HEK293 (cell line): Measurements from ENCODE around the gene SPON1.

Experiments used
- CTCF ChIA-PET: fragments of 350-600 bp; formaldehyde crosslinking; extraction: SDS; loops from one replicate; lab custom pipeline; 2021; ENCODE audit warnings: antibody characterized with exemption; lab: Yijun Ruan, JAX
- POLR2A ChIA-PET: fragments of 300-600 bp; formaldehyde crosslinking; extraction: SDS; loops from one replicate; lab custom pipeline; 2020; ENCODE audit warnings: antibody characterized with exemption, inconsistent platforms; lab: Yijun Ruan, JAX
- H3K27ac ChIP-seq: fragments of 200-500 bp; sonication (Bioruptor generic); 2 replicates; pipeline ENCODE4 v1.5.1; 2014; ENCODE audit warnings: low read depth, low read length, control low read depth, inconsistent platforms; ENCODE audit errors: extremely low read depth
- H3K36me3 ChIP-seq, 2 experiments: fragments of 200-500 bp in 1 of 2; sonication (Bioruptor generic) in 1 of 2; 1 replicate in 1 of 2; 2 replicates in 1 of 2; pipeline ENCODE4 v1.5.1; 2014 to 2017; ENCODE audit warnings: inconsistent platforms in 2 of 2, low read length in 2 of 2; ENCODE audit not compliant: control insufficient read depth in 2 of 2, insufficient read depth in 1 of 2
- H3K4me1 ChIP-seq: fragments of 200-500 bp; sonication (Bioruptor generic); 2 replicates; pipeline ENCODE4 v1.5.1; 2014; ENCODE audit warnings: mild to moderate bottlenecking, low read length, inconsistent platforms; ENCODE audit not compliant: control insufficient read depth, insufficient read depth
- H3K4me3 ChIP-seq: 2 replicates; pipeline ENCODE4 v1.5.1; 2011; ENCODE audit warnings: low read depth, mild to moderate bottlenecking, control low read depth, low read length, moderate library complexity
- H3K9me3 ChIP-seq: fragments of 200-500 bp; sonication (Bioruptor generic); 2 replicates; pipeline ENCODE4 v1.5.1; 2014; ENCODE audit warnings: low read depth, low read length, inconsistent platforms; ENCODE audit not compliant: control insufficient read depth, insufficient read depth
- FEZF1 ChIP-seq: fragments of 450-650 bp; formaldehyde crosslinking; IDR thresholded peaks from 2 replicates; pipeline ENCODE4 v1.5.1; 2016; ENCODE audit warnings: missing biosample characterization, missing genetic modification characterization
- HIC1 ChIP-seq: fragments of 450-650 bp; formaldehyde crosslinking; IDR thresholded peaks from 2 replicates; pipeline ENCODE4 v1.5.1; 2016; ENCODE audit warnings: missing biosample characterization, missing genetic modification characterization
- KLF10 ChIP-seq: fragments of 450-650 bp; IDR thresholded peaks from 2 replicates; pipeline ENCODE4 v1.5.1; 2018; ENCODE audit warnings: missing biosample characterization, mild to moderate bottlenecking, missing genetic modification characterization
- OSR2 ChIP-seq: fragments of 450-650 bp; formaldehyde crosslinking; IDR thresholded peaks from 2 replicates; pipeline ENCODE4 v1.5.1; 2016; ENCODE audit warnings: missing biosample characterization, missing genetic modification characterization
- REPIN1 ChIP-seq: fragments of 450-650 bp; formaldehyde crosslinking; IDR thresholded peaks from 2 replicates; pipeline ENCODE4 v1.5.1; 2017; ENCODE audit warnings: missing biosample characterization, missing genetic modification characterization, low read depth
- SP2 ChIP-seq: fragments of 450-650 bp; formaldehyde crosslinking; IDR thresholded peaks from 2 replicates; pipeline ENCODE4 v1.5.1; 2016; ENCODE audit warnings: missing biosample characterization, missing genetic modification characterization
- ZBTB1 ChIP-seq: fragments of 450-650 bp; formaldehyde crosslinking; IDR thresholded peaks from 2 replicates; pipeline ENCODE4 v1.5.1; 2016; ENCODE audit warnings: missing biosample characterization, missing genetic modification characterization
- ZBTB17 ChIP-seq: fragments of 450-650 bp; formaldehyde crosslinking; IDR thresholded peaks from 2 replicates; pipeline ENCODE4 v1.5.1; 2016; ENCODE audit warnings: missing biosample characterization, missing genetic modification characterization
- ZBTB20 ChIP-seq: fragments of 450-650 bp; formaldehyde crosslinking; IDR thresholded peaks from 2 replicates; pipeline ENCODE4 v1.5.1; 2016; ENCODE audit warnings: missing biosample characterization, missing genetic modification characterization
- ZBTB7A ChIP-seq: fragments of 450-650 bp; formaldehyde crosslinking; IDR thresholded peaks from 2 replicates; pipeline ENCODE4 v1.5.1; 2016; ENCODE audit warnings: low read depth, missing biosample characterization, missing genetic modification characterization
- ZFP37 ChIP-seq: fragments of 450-650 bp; formaldehyde crosslinking; IDR thresholded peaks from 2 replicates; pipeline ENCODE4 v1.5.1; 2016; ENCODE audit warnings: missing biosample characterization, missing genetic modification characterization
- ZNF175 ChIP-seq: fragments of 450-650 bp; formaldehyde crosslinking; IDR thresholded peaks from 2 replicates; pipeline ENCODE4 v1.5.1; 2016; ENCODE audit warnings: missing biosample characterization, missing genetic modification characterization
- ZNF19 ChIP-seq: fragments of 450-650 bp; formaldehyde crosslinking; IDR thresholded peaks from 2 replicates; pipeline ENCODE4; 2016; ENCODE audit warnings: missing biosample characterization, missing genetic modification characterization, low read depth
- ZNF37A ChIP-seq: fragments of 450-650 bp; IDR thresholded peaks from 2 replicates; pipeline ENCODE4 v1.5.1; 2018; ENCODE audit warnings: missing biosample characterization, missing genetic modification characterization
- ZNF473 ChIP-seq: fragments of 450-650 bp; formaldehyde crosslinking; IDR thresholded peaks from 2 replicates; pipeline ENCODE4 v1.5.1; 2017; ENCODE audit warnings: missing biosample characterization, missing genetic modification characterization
- ZNF513 ChIP-seq: fragments of 450-650 bp; IDR thresholded peaks from 2 replicates; pipeline ENCODE4 v1.5.1; 2018; ENCODE audit warnings: missing biosample characterization, missing genetic modification characterization
- ZNF549 ChIP-seq: fragments of 450-650 bp; IDR thresholded peaks from 2 replicates; pipeline ENCODE4 v1.5.1; 2018; ENCODE audit warnings: missing biosample characterization, missing genetic modification characterization, mild to moderate bottlenecking, inconsistent platforms, moderate library complexity
- ZNF621 ChIP-seq: fragments of 450-650 bp; formaldehyde crosslinking; IDR thresholded peaks from 2 replicates; pipeline ENCODE4 v1.5.1; 2017; ENCODE audit warnings: missing biosample characterization, missing genetic modification characterization
- ZNF747 ChIP-seq: fragments of 450-650 bp; formaldehyde crosslinking; IDR thresholded peaks from 2 replicates; pipeline ENCODE4 v1.5.1; 2016; ENCODE audit warnings: missing biosample characterization, missing genetic modification characterization
- ZNF76 ChIP-seq: fragments of 450-650 bp; formaldehyde crosslinking; IDR thresholded peaks from 2 replicates; pipeline ENCODE4; 2016; ENCODE audit warnings: low read depth, missing biosample characterization, missing genetic modification characterization, borderline replicate concordance
- ZNF768 ChIP-seq: fragments of 450-650 bp; formaldehyde crosslinking; IDR thresholded peaks from 2 replicates; pipeline ENCODE4 v1.5.1; 2018; ENCODE audit warnings: missing biosample characterization, mild to moderate bottlenecking, missing genetic modification characterization
- ZNF792 ChIP-seq: fragments of 450-650 bp; formaldehyde crosslinking; IDR thresholded peaks from 2 replicates; pipeline ENCODE4 v1.5.1; 2016; ENCODE audit warnings: missing biosample characterization, missing genetic modification characterization
- ZXDB ChIP-seq: fragments of 450-650 bp; formaldehyde crosslinking; IDR thresholded peaks from 2 replicates; pipeline ENCODE4 v1.5.1; 2016; ENCODE audit warnings: missing biosample characterization, missing genetic modification characterization
- TF ChIP-seq, protein P1 (sequence below): fragments of 450-650 bp; formaldehyde crosslinking; IDR thresholded peaks from 2 replicates; pipeline ENCODE4 v1.5.1; 2016; ENCODE audit warnings: missing biosample characterization, missing genetic modification characterization
- TF ChIP-seq, protein P2 (sequence below): fragments of 450-650 bp; formaldehyde crosslinking; IDR thresholded peaks from 2 replicates; pipeline ENCODE4 v1.5.1; 2016; ENCODE audit warnings: missing biosample characterization, missing genetic modification characterization, low read depth
- TF ChIP-seq, protein P3 (sequence below): fragments of 450-650 bp; formaldehyde crosslinking; IDR thresholded peaks from 2 replicates; pipeline ENCODE4 v1.5.1; 2016; ENCODE audit warnings: missing biosample characterization, missing genetic modification characterization
- TF ChIP-seq, protein P4 (sequence below): fragments of 450-650 bp; formaldehyde crosslinking; IDR thresholded peaks from 2 replicates; pipeline ENCODE4 v1.5.1; 2017; ENCODE audit warnings: missing biosample characterization, missing genetic modification characterization

The SPON1 gene

GRCh38 chr11:13983081-13983751, 20.7 kb downstream of the SPON1 start:
- Histone ChIP-seq H3K4me1 (no peaks in the 10 kb centered on the region), H3K36me3 (no peaks in the 10 kb centered on the region), H3K9me3 (no peaks in the 10 kb centered on the region), H3K27ac (no peak overlapping the region), H3K4me3 (no peak overlapping the region)
- POLR2A ChIA-PET: no interaction called here
- CTCF ChIA-PET: interaction anchor here (0.7 to 1.7 kb wide), 2 partner anchors 52 to 468 kb away, joined by 3 read pairs; no protein-coding TSS in a partner anchor
- TF ChIP-seq ZNF792 (tag by site-specific recombination): no peak
- no peak for TF ChIP-seq ZNF621 (tag by site-specific recombination)
- TF ChIP-seq ZXDB (tag by site-specific recombination): peak; percentile 70
- no peak for TF ChIP-seq KLF10 (tag by site-specific recombination)
- no peak for TF ChIP-seq REPIN1
- peak; percentile 60; the same call in 1 of the 2 replicates for TF ChIP-seq OSR2 (tag by site-specific recombination)
- TF ChIP-seq ZNF549: no peak
- TF ChIP-seq ZBTB1 (tag by site-specific recombination): no peak
- TF ChIP-seq, protein P1, sequence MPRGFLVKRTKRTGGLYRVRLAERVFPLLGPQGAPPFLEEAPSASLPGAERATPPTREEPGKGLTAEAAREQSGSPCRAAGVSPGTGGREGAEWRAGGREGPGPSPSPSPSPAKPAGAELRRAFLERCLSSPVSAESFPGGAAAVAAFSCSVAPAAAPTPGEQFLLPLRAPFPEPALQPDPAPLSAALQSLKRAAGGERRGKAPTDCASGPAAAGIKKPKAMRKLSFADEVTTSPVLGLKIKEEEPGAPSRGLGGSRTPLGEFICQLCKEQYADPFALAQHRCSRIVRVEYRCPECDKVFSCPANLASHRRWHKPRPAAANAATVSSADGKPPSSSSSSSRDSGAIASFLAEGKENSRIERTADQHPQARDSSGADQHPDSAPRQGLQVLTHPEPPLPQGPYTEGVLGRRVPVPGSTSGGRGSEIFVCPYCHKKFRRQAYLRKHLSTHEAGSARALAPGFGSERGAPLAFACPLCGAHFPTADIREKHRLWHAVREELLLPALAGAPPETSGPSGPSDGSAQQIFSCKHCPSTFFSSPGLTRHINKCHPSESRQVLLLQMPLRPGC (tag by site-specific recombination): peak; percentile 31; the same call in 1 of the 2 replicates
- TF ChIP-seq HIC1: 0 out of 2 replicates have a peak, but pooled peaks have one; percentile 18
- no peak for TF ChIP-seq ZNF513
- no peak for TF ChIP-seq ZNF37A (tag by site-specific recombination)
- no peak for TF ChIP-seq ZNF747 (tag by site-specific recombination)
- TF ChIP-seq ZFP37: no peak
- TF ChIP-seq ZBTB7A (tag by site-specific recombination): no peak
- no peak for TF ChIP-seq ZNF175 (tag by site-specific recombination)
- 0 out of 2 replicates have a peak, but pooled peaks have one; percentile 14 for TF ChIP-seq SP2 (tag by site-specific recombination)
- TF ChIP-seq ZNF768 (tag by site-specific recombination): no peak
- peak; percentile 86 for TF ChIP-seq FEZF1
- no peak for TF ChIP-seq ZNF19 (tag by site-specific recombination)
- TF ChIP-seq ZBTB20 (tag by site-specific recombination): no peak
- TF ChIP-seq, protein P2, sequence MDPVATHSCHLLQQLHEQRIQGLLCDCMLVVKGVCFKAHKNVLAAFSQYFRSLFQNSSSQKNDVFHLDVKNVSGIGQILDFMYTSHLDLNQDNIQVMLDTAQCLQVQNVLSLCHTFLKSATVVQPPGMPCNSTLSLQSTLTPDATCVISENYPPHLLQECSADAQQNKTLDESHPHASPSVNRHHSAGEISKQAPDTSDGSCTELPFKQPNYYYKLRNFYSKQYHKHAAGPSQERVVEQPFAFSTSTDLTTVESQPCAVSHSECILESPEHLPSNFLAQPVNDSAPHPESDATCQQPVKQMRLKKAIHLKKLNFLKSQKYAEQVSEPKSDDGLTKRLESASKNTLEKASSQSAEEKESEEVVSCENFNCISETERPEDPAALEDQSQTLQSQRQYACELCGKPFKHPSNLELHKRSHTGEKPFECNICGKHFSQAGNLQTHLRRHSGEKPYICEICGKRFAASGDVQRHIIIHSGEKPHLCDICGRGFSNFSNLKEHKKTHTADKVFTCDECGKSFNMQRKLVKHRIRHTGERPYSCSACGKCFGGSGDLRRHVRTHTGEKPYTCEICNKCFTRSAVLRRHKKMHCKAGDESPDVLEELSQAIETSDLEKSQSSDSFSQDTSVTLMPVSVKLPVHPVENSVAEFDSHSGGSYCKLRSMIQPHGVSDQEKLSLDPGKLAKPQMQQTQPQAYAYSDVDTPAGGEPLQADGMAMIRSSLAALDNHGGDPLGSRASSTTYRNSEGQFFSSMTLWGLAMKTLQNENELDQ (tag by site-specific recombination): no peak
- TF ChIP-seq, protein P3, sequence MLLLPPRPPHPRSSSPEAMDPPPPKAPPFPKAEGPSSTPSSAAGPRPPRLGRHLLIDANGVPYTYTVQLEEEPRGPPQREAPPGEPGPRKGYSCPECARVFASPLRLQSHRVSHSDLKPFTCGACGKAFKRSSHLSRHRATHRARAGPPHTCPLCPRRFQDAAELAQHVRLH (tag by site-specific recombination): no peak
- no peak for TF ChIP-seq ZNF76
- TF ChIP-seq ZBTB17 (tag by site-specific recombination): peak; percentile 59
- TF ChIP-seq ZNF473 (tag by site-specific recombination): no peak
- TF ChIP-seq, protein P4, sequence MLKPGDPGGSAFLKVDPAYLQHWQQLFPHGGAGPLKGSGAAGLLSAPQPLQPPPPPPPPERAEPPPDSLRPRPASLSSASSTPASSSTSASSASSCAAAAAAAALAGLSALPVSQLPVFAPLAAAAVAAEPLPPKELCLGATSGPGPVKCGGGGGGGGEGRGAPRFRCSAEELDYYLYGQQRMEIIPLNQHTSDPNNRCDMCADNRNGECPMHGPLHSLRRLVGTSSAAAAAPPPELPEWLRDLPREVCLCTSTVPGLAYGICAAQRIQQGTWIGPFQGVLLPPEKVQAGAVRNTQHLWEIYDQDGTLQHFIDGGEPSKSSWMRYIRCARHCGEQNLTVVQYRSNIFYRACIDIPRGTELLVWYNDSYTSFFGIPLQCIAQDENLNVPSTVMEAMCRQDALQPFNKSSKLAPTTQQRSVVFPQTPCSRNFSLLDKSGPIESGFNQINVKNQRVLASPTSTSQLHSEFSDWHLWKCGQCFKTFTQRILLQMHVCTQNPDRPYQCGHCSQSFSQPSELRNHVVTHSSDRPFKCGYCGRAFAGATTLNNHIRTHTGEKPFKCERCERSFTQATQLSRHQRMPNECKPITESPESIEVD (tag by site-specific recombination): peak; percentile 75
